ENCODE data around the gene AGBL5.

AGBL5 gene

GRCh38 chr2:27093430-27094352 is 42.2 kb downstream of the AGBL5 start:
- no peak overlapping the region for H3K9ac ChIP-seq (ENCODE audit: low read depth, low read length, poor library complexity)
- no peak for DNase-seq (ENCODE audit: low spot score)
- no peak overlapping the region for H3K14ac ChIP-seq (ENCODE audit: low read length)
- H3K4me1 ChIP-seq (ENCODE audit: control insufficient read depth in 2 of 2, insufficient read depth in 1 of 2, low read depth in 1 of 2, low read length in 2 of 2), result no peaks in the 10 kb centered on the region
- peak overlapping the region; percentile 41 for H2AK5ac ChIP-seq (ENCODE audit: low read depth, low read length)
- no peak overlapping the region for H4K91ac ChIP-seq (ENCODE audit: low read depth, low read length, poor library complexity)
- H3K4ac ChIP-seq (ENCODE audit: low read length), result no peak overlapping the region
- H3K27me3 ChIP-seq (ENCODE audit: control insufficient read depth in 3 of 3, insufficient read depth in 3 of 3, low read depth in 1 of 3, low read length in 3 of 3), result no peaks in the 10 kb centered on the region
- no peak overlapping the region for H3K18ac ChIP-seq (ENCODE audit: low read length)
- H3K4me2 ChIP-seq (ENCODE audit: insufficient read depth, low read length, poor library complexity, severe bottlenecking), result no peak overlapping the region
- no peak overlapping the region for H2BK15ac ChIP-seq (ENCODE audit: low read length)
- no CpG with 5 or more reads among the region's 6 CpGs for WGBS, 2 donors (ENCODE audit: extremely low coverage in 2 of 2, insufficient read length in 2 of 2, insufficient replicate concordance in 1 of 2)
- no peak overlapping the region for H2AFZ ChIP-seq (ENCODE audit: low read length)
- H3K23ac ChIP-seq (ENCODE audit: low read depth, low read length, poor library complexity), result no peak overlapping the region
- no peak overlapping the region for H3K4me3 ChIP-seq (ENCODE audit: low read length in 2 of 2)
- H2BK120ac ChIP-seq (ENCODE audit: low read depth, low read length), result no peak overlapping the region
- no peaks in the 10 kb centered on the region for H3K79me1 ChIP-seq (ENCODE audit: low read depth, low read length)
- H2BK5ac ChIP-seq (ENCODE audit: low read length), result no peak overlapping the region
- H3K36me3 ChIP-seq (replicated peaks in 1 of 2; ENCODE audit: control insufficient read depth in 2 of 2, insufficient read depth in 2 of 2, low read length in 2 of 2), result no peaks in the 10 kb centered on the region
- H3K27ac ChIP-seq (replicated peaks; ENCODE audit: low read length), result no peak overlapping the region
- H4K8ac ChIP-seq (ENCODE audit: low read depth, low read length), result no peak overlapping the region
- no peaks in the 10 kb centered on the region for H3K9me3 ChIP-seq (replicated peaks in 1 of 2; ENCODE audit: control insufficient read depth in 2 of 2, insufficient read depth in 1 of 2, low read depth in 1 of 2, low read length in 2 of 2)
- no peak overlapping the region for H2BK12ac ChIP-seq (ENCODE audit: low read length)

GRCh38 chr2:27094353-27094984 is 43.0 kb downstream of the AGBL5 start:
- WGBS, 2 donors (ENCODE audit: extremely low coverage in 2 of 2, insufficient read length in 2 of 2, insufficient replicate concordance in 1 of 2), result no CpG with 5 or more reads among the region's 24 CpGs
- H3K4me3 ChIP-seq (ENCODE audit: low read length in 2 of 2), result no peak overlapping the region
- H3K4me2 ChIP-seq (ENCODE audit: insufficient read depth, low read length, poor library complexity, severe bottlenecking), result no peak overlapping the region

GRCh38 chr2:27095427-27095744 is 43.9 kb downstream of the AGBL5 start:
- Histone ChIP-seq H3K4me1 (ENCODE audit: control insufficient read depth in 2 of 2, insufficient read depth in 1 of 2, low read depth in 1 of 2, low read length in 2 of 2) (peaks cover 0 to 4% of the 10 kb centered on the region in 2 donors), H3K18ac (ENCODE audit: low read length) (no peak overlapping the region), H3K4ac (ENCODE audit: low read length) (no peak overlapping the region), H3K27ac (replicated peaks; ENCODE audit: low read length) (no peak overlapping the region), H3K79me1 (ENCODE audit: low read depth, low read length) (no peaks in the 10 kb centered on the region), H3K23ac (ENCODE audit: low read depth, low read length, poor library complexity) (no peak overlapping the region), H3K27me3 (ENCODE audit: control insufficient read depth in 3 of 3, insufficient read depth in 3 of 3, low read depth in 1 of 3, low read length in 3 of 3) (no peaks in the 10 kb centered on the region), H3K4me2 (ENCODE audit: insufficient read depth, low read length, poor library complexity, severe bottlenecking) (no peak overlapping the region), H3K9me3 (replicated peaks in 1 of 2; ENCODE audit: control insufficient read depth in 2 of 2, insufficient read depth in 1 of 2, low read depth in 1 of 2, low read length in 2 of 2) (no peaks in the 10 kb centered on the region), H4K8ac (ENCODE audit: low read depth, low read length) (peak overlapping the region; percentile 75), H2AFZ (ENCODE audit: low read length) (peak overlapping the region; percentile 94), H2BK120ac (ENCODE audit: low read depth, low read length) (no peak overlapping the region), H2BK15ac (ENCODE audit: low read length) (no peak overlapping the region), H3K4me3 (ENCODE audit: low read length in 2 of 2) (peak overlapping the region in 1 of 2 donors; percentile 5), H2BK5ac (ENCODE audit: low read length) (no peak overlapping the region), H3K36me3 (replicated peaks in 1 of 2; ENCODE audit: control insufficient read depth in 2 of 2, insufficient read depth in 2 of 2, low read length in 2 of 2) (peaks cover 0 to 1% of the 10 kb centered on the region in 2 donors), H2BK12ac (ENCODE audit: low read length) (no peak overlapping the region), H4K91ac (ENCODE audit: low read depth, low read length, poor library complexity) (no peak overlapping the region), H3K14ac (ENCODE audit: low read length) (no peak overlapping the region), H3K9ac (ENCODE audit: low read depth, low read length, poor library complexity) (no peak overlapping the region), H2AK5ac (ENCODE audit: low read depth, low read length) (no peak overlapping the region)
- no CpG with 5 or more reads among the region's 2 CpGs for WGBS, 2 donors (ENCODE audit: extremely low coverage in 2 of 2, insufficient read length in 2 of 2, insufficient replicate concordance in 1 of 2)
- DNase-seq (ENCODE audit: low spot score), result no peak

More at GRCh38 chr2:27094353-27094984, 43.0 kb downstream of the AGBL5 start:
- Histone ChIP-seq H3K27ac (replicated peaks; ENCODE audit: low read length) (no peak overlapping the region), H2BK12ac (ENCODE audit: low read length) (no peak overlapping the region), H2AFZ (ENCODE audit: low read length) (no peak overlapping the region), H3K14ac (ENCODE audit: low read length) (no peak overlapping the region), H2BK15ac (ENCODE audit: low read length) (no peak overlapping the region), H3K4ac (ENCODE audit: low read length) (no peak overlapping the region), H4K91ac (ENCODE audit: low read depth, low read length, poor library complexity) (no peak overlapping the region), H2AK5ac (ENCODE audit: low read depth, low read length) (peak overlapping the region; percentile 41), H3K36me3 (replicated peaks in 1 of 2; ENCODE audit: control insufficient read depth in 2 of 2, insufficient read depth in 2 of 2, low read length in 2 of 2) (no peaks in the 10 kb centered on the region), H3K23ac (ENCODE audit: low read depth, low read length, poor library complexity) (peak overlapping the region; percentile 47), H2BK5ac (ENCODE audit: low read length) (no peak overlapping the region), H2BK120ac (ENCODE audit: low read depth, low read length) (no peak overlapping the region), H3K18ac (ENCODE audit: low read length) (no peak overlapping the region), H3K9me3 (replicated peaks in 1 of 2; ENCODE audit: control insufficient read depth in 2 of 2, insufficient read depth in 1 of 2, low read depth in 1 of 2, low read length in 2 of 2) (no peaks in the 10 kb centered on the region), H3K27me3 (ENCODE audit: control insufficient read depth in 3 of 3, insufficient read depth in 3 of 3, low read depth in 1 of 3, low read length in 3 of 3) (no peaks in the 10 kb centered on the region), H3K79me1 (ENCODE audit: low read depth, low read length) (no peaks in the 10 kb centered on the region), H3K4me1 (ENCODE audit: control insufficient read depth in 2 of 2, insufficient read depth in 1 of 2, low read depth in 1 of 2, low read length in 2 of 2) (peaks cover 0 to 1% of the 10 kb centered on the region in 2 donors), H4K8ac (ENCODE audit: low read depth, low read length) (no peak overlapping the region), H3K9ac (ENCODE audit: low read depth, low read length, poor library complexity) (no peak overlapping the region)
- no peak for DNase-seq (ENCODE audit: low spot score)

Data from neuronal stem cell (in vitro differentiated cells).